Skeletal muscle cell (primary cell): Measurements from ENCODE around the gene PLXNA4.

Experiments
- DNase-seq: peaks from one replicate; pipeline ENCODE4 v3.0.0-alpha.2; 2010; ENCODE audit warnings: low read depth
- H3K4me3 ChIP-seq: 2 replicates; pipeline ENCODE4 v1.5.1; 2011; ENCODE audit warnings: low read depth, mild to moderate bottlenecking, control low read depth, low read length, moderate library complexity

Gene PLXNA4

DNA sequence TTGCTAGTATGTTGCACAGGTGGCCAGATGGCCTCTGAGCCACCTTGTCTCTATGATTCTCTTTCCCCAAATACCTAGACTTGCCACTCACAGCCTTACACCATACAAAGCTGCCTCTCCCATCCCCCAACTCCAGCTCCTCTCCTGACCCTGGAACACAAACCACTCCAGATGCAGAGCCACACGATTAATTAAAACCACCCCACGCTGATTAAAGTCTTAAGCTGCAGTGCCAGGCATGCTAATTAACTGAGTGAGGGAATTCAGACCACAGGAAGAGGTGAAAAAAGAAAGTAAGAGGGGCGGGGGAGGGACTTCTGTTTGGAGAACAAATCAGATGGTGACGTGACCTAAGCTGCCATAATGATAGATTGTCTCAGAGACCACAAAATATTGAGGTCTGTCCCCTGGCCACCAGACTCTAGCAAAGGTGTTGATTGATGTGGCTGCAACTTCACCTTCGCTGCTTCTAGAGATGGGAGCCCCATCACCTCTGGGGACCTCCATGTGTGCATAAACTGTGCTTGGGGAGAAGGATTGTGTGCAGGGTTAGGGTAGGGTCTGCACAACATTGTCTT, 331.3 kb downstream of the PLXNA4 start:
- DNase-seq = no peak
- no peak overlapping the region for H3K4me3 ChIP-seq

- DNase-seq = no peak
- H3K4me3 ChIP-seq = no peak overlapping the region
Measured at GRCh38 chr7:132243463-132243862, 332.8 kb downstream of the PLXNA4 start.

DNA sequence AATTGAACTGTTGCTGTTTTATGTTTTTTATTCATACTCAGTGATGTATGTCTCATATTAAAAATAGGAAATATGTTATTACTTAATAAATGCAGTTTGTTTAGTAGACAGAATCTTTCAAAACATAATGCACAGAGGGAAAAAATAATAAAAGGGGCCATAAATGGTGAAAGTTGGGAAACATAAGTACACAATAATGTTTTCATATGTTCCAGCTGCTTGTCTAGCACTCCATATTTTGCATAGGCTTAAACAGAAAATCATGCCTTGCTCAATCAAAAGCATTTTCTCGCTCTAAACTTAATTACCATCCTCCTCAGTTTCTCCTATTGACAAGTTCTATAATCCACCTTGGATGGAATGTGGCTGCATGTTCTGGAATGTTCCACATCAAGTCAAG, 333.2 kb downstream of the PLXNA4 start:
- no peak overlapping the region for H3K4me3 ChIP-seq
- no peak for DNase-seq

DNA sequence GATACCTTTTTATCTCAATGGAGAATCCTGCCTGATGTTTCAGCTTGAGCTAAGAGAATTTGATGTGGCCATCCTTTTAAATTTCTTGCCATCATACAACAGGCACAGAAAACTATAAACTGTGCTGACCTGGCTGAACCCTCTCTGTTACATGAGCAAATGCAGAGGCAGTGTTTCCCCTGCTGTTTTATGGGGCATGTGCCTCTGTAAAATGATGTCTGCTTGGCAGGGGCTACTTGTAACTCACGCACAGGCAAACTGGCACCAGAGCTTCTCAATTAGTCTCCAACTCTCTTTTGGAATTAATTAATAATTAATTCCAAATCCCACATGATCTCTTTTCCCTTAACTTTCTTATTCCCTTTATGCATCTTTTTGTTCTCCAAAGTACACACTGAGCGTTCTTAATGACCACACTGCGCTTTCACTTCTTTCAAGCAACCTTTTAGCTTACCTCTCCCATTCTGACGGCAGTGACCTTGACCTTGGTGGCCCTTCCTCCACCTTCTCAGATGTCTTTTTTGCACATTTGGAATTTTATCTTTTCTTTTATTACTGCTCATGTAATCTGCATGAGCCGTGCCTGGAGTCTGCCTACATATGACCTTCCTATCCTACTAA, 334.0 kb downstream of the PLXNA4 start:
- DNase-seq = no peak

DNA sequence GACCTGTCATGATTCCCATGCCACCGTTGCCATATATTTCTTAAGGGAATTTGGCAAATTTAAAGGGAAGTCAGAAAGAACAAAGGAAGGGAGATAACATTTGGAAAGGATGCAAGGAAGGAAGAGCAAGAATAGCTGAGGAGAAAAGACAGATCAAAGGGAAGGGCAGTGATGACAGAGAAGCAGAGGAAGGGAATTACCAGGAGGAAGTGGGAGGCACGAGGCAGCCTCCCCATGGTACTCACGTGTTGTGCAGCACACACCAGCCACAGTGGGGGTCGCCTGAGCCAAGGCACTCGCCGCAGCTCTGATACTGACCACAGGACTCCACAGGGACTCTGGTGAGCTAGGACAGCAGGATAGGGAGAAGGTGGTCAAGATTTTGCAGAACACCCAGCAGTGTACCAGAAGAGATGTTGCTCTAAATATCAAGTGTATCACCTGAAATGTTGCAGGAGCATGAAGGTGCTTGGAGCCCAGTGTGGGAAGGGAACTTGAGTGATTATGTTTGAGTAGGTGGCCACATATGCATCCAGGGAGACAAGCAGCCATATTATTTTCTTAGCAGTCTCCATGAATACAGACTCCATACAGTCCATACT, 335.3 kb downstream of the PLXNA4 start:
- DNase-seq = no peak
- H3K4me3 ChIP-seq = no peak overlapping the region

More for the DNA sequence above, 334.0 kb downstream of the PLXNA4 start:
- no peak overlapping the region for H3K4me3 ChIP-seq

- H3K4me3 ChIP-seq = no peak overlapping the region
- DNase-seq = no peak
Measured at GRCh38 chr7:132240262-132240661, 336.0 kb downstream of the PLXNA4 start.

- DNase-seq = no peak
- no peak overlapping the region for H3K4me3 ChIP-seq
Measured at GRCh38 chr7:132239422-132239994, 336.8 kb downstream of the PLXNA4 start.

- no peak for DNase-seq
- H3K4me3 ChIP-seq = no peak overlapping the region
Measured at GRCh38 chr7:132234711-132235110, 341.6 kb downstream of the PLXNA4 start.

- no peak overlapping the region for H3K4me3 ChIP-seq
- DNase-seq = no peak
Measured at GRCh38 chr7:132232406-132232805, 343.9 kb downstream of the PLXNA4 start.

GRCh38 chr7:132230462-132230861, 345.8 kb downstream of the PLXNA4 start:
- no peak for DNase-seq
- H3K4me3 ChIP-seq = no peak overlapping the region

GRCh38 chr7:132228240-132228639, 348.0 kb downstream of the PLXNA4 start:
- DNase-seq = no peak
- no peak overlapping the region for H3K4me3 ChIP-seq

DNA sequence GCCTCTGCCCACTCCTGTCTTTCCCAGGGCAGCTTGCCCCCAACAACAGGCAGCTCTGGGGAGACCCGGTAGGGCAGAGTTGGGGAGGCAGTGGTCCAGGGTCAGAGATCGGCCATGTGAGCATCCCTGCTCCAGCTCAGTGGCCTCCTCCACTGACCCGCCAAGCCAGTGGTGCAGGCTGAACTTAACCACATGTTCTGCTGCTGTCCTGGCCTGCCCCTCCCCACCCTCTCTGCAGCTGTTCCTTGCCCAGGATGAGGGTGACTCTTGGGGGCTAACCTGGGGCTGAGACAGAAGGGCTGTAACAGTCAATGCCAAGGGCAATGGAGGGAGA, 349.3 kb downstream of the PLXNA4 start:
- no peak for DNase-seq
- H3K4me3 ChIP-seq = no peak overlapping the region

- no peak for DNase-seq
- no peak overlapping the region for H3K4me3 ChIP-seq
Measured at GRCh38 chr7:132226046-132226956, 350.0 kb downstream of the PLXNA4 start.

GRCh38 chr7:132225216-132226030, 350.8 kb downstream of the PLXNA4 start:
- no peak overlapping the region for H3K4me3 ChIP-seq

GRCh38 chr7:132221356-132221755, 354.9 kb downstream of the PLXNA4 start:
- no peak overlapping the region for H3K4me3 ChIP-seq
- no peak for DNase-seq

More at GRCh38 chr7:132225216-132226030, 350.8 kb downstream of the PLXNA4 start:
- DNase-seq = no peak

- no peak for DNase-seq
- H3K4me3 ChIP-seq = no peak overlapping the region
Measured at GRCh38 chr7:132220060-132220459, 356.2 kb downstream of the PLXNA4 start.

- DNase-seq = no peak
- H3K4me3 ChIP-seq = no peak overlapping the region
Measured at GRCh38 chr7:132218876-132219275, 357.4 kb downstream of the PLXNA4 start.

DNA sequence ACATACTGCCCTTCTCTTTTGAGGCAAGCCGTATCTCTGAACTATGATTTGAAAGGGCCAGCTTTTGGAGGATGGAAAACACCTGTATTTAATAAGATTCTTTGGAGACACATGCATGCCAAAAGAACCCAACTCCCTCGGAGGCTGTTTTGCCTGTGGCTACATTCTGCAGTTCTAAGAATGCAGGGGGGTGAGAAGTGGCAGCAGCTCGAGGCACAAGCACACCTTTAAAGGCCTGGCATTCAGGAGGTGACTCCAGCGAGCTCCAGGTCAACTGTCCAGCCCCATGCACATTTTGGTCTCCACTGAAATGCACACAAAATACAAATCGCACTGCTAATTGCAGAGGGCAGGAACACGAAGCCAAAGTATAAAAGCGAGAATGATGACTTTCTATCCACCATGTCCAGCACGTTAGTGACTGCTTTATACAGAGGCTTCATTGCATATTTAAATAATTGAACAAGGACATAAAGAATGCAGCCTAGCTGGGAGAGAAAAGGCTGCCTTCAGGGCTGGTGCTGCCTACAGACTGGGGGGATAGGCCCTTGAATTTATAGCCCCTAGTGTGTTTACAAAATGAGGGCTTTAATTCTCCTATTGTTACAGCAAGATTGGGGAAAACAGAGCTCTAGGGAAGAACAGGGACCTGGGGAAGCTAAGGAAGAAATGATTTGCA, 359.3 kb downstream of the PLXNA4 start:
- no peak overlapping the region for H3K4me3 ChIP-seq
- DNase-seq = no peak

- H3K4me3 ChIP-seq = no peak overlapping the region
- no peak for DNase-seq
Measured at GRCh38 chr7:132214452-132214851, 361.8 kb downstream of the PLXNA4 start.
